Fibroblast of lung (primary cell): ENCODE results near the gene UPF2. TPM values are rescaled to one million over a fixed set of nuclear protein-coding genes. Genes with fewer than 3 reads are reported as not detected.

Source experiments
- DNase-seq, 2 donors: peaks; one replicate each; pipeline versions ENCODE4 v3.0.0 to v3.0.0-alpha.2; 2010; ENCODE audit warnings: low read depth in 2 of 2
- H2AFZ ChIP-seq: 2 replicates; pipeline ENCODE4 v1.5.1; 2012; ENCODE audit warnings: low read length, control low read depth, inconsistent platforms
- H3K27ac ChIP-seq: 2 replicates; pipeline ENCODE4 v1.5.1; 2011; ENCODE audit warnings: low read length, control low read depth; ENCODE audit not compliant: insufficient read depth
- H3K27me3 ChIP-seq: 2 replicates; pipeline ENCODE4 v1.5.1; 2011; ENCODE audit warnings: mild to moderate bottlenecking, low read length; ENCODE audit not compliant: control insufficient read depth, insufficient read depth
- H3K36me3 ChIP-seq: 2 replicates; pipeline ENCODE4 v1.5.1; 2011; ENCODE audit warnings: low read length; ENCODE audit not compliant: control insufficient read depth, insufficient read depth
- H3K4me1 ChIP-seq: 2 replicates; pipeline ENCODE4 v1.5.1; 2011; ENCODE audit warnings: low read length; ENCODE audit not compliant: control insufficient read depth, insufficient read depth; ENCODE audit errors: extremely low read depth
- H3K4me2 ChIP-seq: 2 replicates; pipeline ENCODE4 v1.5.1; 2011; ENCODE audit warnings: low read length, control low read depth; ENCODE audit not compliant: insufficient read depth; ENCODE audit errors: extremely low read depth
- H3K4me3 ChIP-seq, 4 experiments: fragments of 200-600 bp in 1 of 4; sonication (generic) in 1 of 4; replicated peaks in 1 of 4; 2 replicates each; pipeline ENCODE4 v1.5.1; 2011 to 2016; ENCODE audit warnings: low read length in 4 of 4, low read depth in 3 of 4, mild to moderate bottlenecking in 3 of 4, control low read depth in 2 of 4, inconsistent platforms in 1 of 4, mixed read lengths in 1 of 4; ENCODE audit not compliant: insufficient read depth in 1 of 4; ENCODE audit errors: control extremely low read depth in 1 of 4
- H3K79me2 ChIP-seq: 2 replicates; pipeline ENCODE4 v1.5.1; 2012; ENCODE audit warnings: mild to moderate bottlenecking, low read length, inconsistent platforms; ENCODE audit not compliant: control insufficient read depth, insufficient read depth
- H3K9ac ChIP-seq: 2 replicates; pipeline ENCODE4 v1.5.1; 2011; ENCODE audit warnings: mild to moderate bottlenecking, low read length, control low read depth; ENCODE audit not compliant: insufficient read depth
- H3K9me3 ChIP-seq: 2 replicates; pipeline ENCODE4 v1.5.1; 2012; ENCODE audit warnings: low read depth, low read length; ENCODE audit not compliant: control insufficient read depth, insufficient read depth
- H4K20me1 ChIP-seq: 2 replicates; pipeline ENCODE4 v1.5.1; 2011; ENCODE audit warnings: low read length; ENCODE audit not compliant: control insufficient read depth, insufficient read depth; ENCODE audit errors: extremely low read depth
- CTCF ChIP-seq, 2 donors: IDR thresholded peaks in 1 of 2; conservative IDR thresholded peaks in 1 of 2; 1 replicate in 1 of 2; 2 replicates in 1 of 2; pipeline ENCODE4 v1.5.1; 2011 to 2012; ENCODE audit warnings: low read length in 2 of 2, control low read depth in 1 of 2, inconsistent platforms in 1 of 2, low read depth in 1 of 2, mild to moderate bottlenecking in 1 of 2
- EZH2 ChIP-seq: IDR thresholded peaks from 2 replicates; pipeline ENCODE4 v1.5.1; 2012; ENCODE audit warnings: low read length, control low read depth, mild to moderate bottlenecking; ENCODE audit errors: missing control alignments
- polyA plus RNA-seq, 2 donors: library from polyadenylated mRNA; depleted of rRNA in 1 of 2; stranded (reverse) in 1 of 2; unstranded in 1 of 2; fragments of >200 nt; gene quantifications; 2 replicates each; pipeline ENCODE4 v1.2.1, GENCODE V29; 2011 to 2012; ENCODE audit warnings: missing spikeins in 1 of 2
- total RNA-seq: library from RNA; depleted of rRNA; stranded (reverse); fragments of >200 nt; gene quantifications from 2 replicates; pipeline ENCODE4 v1.2.1, GENCODE V29; 2014

UPF2 gene
- total and polyA plus RNA-seq, 2 donors (not counting 1 experiment from before 2014, with no cell fraction given) = 20.8 to 22.6 TPM

DNA sequence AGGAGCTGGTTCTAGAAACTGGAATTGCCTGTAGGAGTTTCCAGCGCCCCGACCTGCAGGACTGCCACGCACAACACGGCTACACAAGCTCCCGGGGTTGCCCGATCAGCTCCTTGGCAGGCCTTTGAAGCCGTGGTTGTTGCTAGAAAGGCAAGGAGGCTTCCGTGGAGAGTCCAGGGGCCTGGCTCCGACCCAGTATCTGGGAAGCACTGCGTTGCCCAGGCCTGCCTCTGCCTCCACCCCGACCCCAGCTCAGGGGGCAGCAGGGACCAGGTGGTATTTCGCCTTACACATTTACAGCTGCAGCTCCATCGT lies 165.1 kb downstream of the UPF2 start:
- Histone ChIP-seq H3K79me2 (no peaks in the 10 kb centered on the region), H4K20me1 (no peaks in the 10 kb centered on the region), H3K4me2 (no peak overlapping the region), H3K9ac (no peak overlapping the region), H3K9me3 (no peaks in the 10 kb centered on the region), H3K27ac (no peak overlapping the region), H3K4me1 (peaks cover 22% of the 10 kb centered on the region), H3K4me3 (no peak overlapping the region), H3K27me3 (no peaks in the 10 kb centered on the region), H2AFZ (no peak overlapping the region), H3K36me3 (no peaks in the 10 kb centered on the region)
- no peak for TF ChIP-seq CTCF (conservative IDR thresholded peaks at IDR 0.05 in 1 of 2, IDR thresholded peaks at IDR 0.05 in 1 of 2; ENCODE audit: low read depth in 1 of 2, low read length in 2 of 2)
- TF ChIP-seq EZH2 = no peak
- DNase-seq = no peak

DNA sequence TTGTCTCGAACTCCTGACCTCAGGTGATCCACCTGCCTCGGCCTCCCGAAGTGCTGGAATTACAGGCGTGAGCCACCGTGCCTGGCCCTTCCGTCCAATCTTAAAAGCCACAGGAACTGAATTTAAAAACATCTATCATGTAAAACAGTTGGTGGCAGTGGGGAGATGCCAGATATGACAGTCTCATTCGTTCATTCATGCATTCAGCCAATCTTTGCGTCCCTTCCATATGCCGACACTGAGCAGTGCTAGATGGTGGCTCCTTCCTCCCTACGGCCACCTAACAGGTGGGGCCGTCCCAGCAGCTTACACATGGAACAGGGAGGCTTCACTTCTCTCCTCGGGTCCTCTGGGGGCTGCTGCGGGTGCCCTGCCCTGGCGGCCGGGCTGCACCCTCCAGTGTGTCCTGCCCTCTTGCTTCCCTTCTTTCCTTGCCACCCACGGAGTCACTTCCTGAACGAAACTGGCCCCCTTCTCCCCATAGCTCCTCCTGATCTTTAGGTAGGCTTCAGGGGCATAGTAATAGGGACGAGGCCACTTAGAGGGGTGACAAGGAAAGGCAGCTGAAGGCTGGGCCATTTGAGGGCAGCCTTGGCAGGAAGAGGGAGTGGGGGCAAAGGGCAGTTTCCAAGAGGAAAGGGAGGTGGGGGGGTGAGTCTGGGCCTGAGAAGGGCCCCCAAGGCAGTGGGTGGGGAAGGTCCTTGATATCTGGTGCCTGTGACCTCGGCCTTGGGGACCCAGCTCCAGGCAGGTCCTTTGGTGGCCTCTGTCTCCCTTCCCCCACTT lies 165.6 kb downstream of the UPF2 start:
- no peak overlapping the region for H3K4me2 ChIP-seq
- no peaks in the 10 kb centered on the region for H3K36me3 ChIP-seq
- H3K4me1 ChIP-seq = peaks cover 22% of the 10 kb centered on the region
- no peaks in the 10 kb centered on the region for H4K20me1 ChIP-seq
- H3K79me2 ChIP-seq = no peaks in the 10 kb centered on the region
- H2AFZ ChIP-seq = no peak overlapping the region
- TF ChIP-seq CTCF (conservative IDR thresholded peaks at IDR 0.05 in 1 of 2, IDR thresholded peaks at IDR 0.05 in 1 of 2; ENCODE audit: low read depth in 1 of 2, low read length in 2 of 2) (no peak), EZH2 (no peak)
- H3K27me3 ChIP-seq = no peaks in the 10 kb centered on the region
- H3K9me3 ChIP-seq = no peaks in the 10 kb centered on the region
- DNase-seq = no peak
- H3K4me3 ChIP-seq = no peak overlapping the region
- no peak overlapping the region for H3K9ac ChIP-seq
- H3K27ac ChIP-seq = no peak overlapping the region

DNA sequence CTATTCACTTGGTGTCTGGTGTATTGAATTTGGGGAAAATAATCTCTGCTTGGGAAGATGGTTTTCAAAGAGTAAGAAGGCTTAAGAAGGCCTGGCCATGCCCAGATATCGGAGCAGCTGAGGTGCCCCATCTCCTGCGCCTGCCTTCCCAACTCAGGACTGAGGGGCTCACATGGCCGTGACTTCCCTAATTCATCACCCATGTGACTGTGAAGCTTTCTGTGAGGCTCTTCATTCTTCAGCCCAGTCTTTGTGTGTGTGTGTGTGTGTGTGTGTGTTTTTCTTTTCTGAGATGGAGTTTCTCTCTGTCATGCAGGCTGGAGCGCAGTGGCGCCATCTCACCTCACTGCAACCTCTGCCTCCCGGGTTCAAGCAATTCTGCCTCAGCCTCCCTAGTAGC lies 166.3 kb downstream of the UPF2 start:
- Histone ChIP-seq H2AFZ (peak overlapping the region; percentile 47), H3K4me2 (no peak overlapping the region), H3K79me2 (no peaks in the 10 kb centered on the region), H3K4me1 (peaks cover 20% of the 10 kb centered on the region), H3K27me3 (no peaks in the 10 kb centered on the region), H4K20me1 (no peaks in the 10 kb centered on the region), H3K9me3 (no peaks in the 10 kb centered on the region), H3K9ac (no peak overlapping the region), H3K36me3 (no peaks in the 10 kb centered on the region), H3K4me3 (no peak overlapping the region), H3K27ac (peak overlapping the region; percentile 71)
- TF ChIP-seq EZH2 (no peak), CTCF (conservative IDR thresholded peaks at IDR 0.05 in 1 of 2, IDR thresholded peaks at IDR 0.05 in 1 of 2; ENCODE audit: low read depth in 1 of 2, low read length in 2 of 2) (no peak)
- no peak for DNase-seq
